Epithelial cell of proximal tubule (primary cell): ENCODE results near the gene ITPR2. TPM values are rescaled to one million over a fixed set of nuclear protein-coding genes. Genes with fewer than 3 reads are reported as not detected.
"Not testable (repeated sequence)": the region's sequence is repeated elsewhere in the genome, so short reads cannot be mapped to it uniquely, and the experiment has no call there.

Experiments
- DNase-seq: peaks from one replicate; pipeline ENCODE4 v3.0.0-alpha.2; 2011; ENCODE audit warnings: low read depth
- H3K4me3 ChIP-seq: 2 replicates; pipeline ENCODE4 v1.5.1; 2011; ENCODE audit warnings: low read depth, mild to moderate bottlenecking, low read length
- total RNA-seq: library from RNA; depleted of rRNA; stranded (reverse); fragments of >200 nt; gene quantifications from 2 replicates; pipeline ENCODE4 v1.2.3, GENCODE V29; 2015
- TF ChIP-seq, protein P1 (sequence below): conservative IDR thresholded peaks from 2 replicates; pipeline ENCODE4 v1.5.1; 2012; ENCODE audit warnings: low read depth, mild to moderate bottlenecking, low read length

ITPR2 gene
- total RNA-seq, 1 donor from 2014 or later = 13.5 TPM

DNA sequence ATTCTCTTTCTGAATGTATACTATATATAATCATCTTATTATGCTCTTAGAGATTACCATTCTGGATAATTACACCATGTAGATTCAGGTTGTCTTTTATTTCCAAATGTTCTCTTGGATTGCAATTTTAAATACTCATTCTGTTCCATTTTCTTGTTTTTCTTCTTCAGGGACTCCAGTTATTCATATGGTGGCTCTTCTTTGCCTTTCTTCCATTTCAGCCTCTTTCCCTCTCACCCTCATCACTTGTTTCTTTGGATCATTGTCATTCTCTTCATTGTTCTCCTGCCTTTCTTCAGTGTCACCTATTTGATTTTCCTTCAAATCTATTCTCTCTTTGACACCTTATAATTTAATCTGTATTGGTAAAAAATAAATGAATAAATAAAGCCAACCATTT, 182.0 kb downstream of the ITPR2 start:
- DNase-seq = no peak
- no peak overlapping the region for H3K4me3 ChIP-seq
- TF ChIP-seq, protein P1, sequence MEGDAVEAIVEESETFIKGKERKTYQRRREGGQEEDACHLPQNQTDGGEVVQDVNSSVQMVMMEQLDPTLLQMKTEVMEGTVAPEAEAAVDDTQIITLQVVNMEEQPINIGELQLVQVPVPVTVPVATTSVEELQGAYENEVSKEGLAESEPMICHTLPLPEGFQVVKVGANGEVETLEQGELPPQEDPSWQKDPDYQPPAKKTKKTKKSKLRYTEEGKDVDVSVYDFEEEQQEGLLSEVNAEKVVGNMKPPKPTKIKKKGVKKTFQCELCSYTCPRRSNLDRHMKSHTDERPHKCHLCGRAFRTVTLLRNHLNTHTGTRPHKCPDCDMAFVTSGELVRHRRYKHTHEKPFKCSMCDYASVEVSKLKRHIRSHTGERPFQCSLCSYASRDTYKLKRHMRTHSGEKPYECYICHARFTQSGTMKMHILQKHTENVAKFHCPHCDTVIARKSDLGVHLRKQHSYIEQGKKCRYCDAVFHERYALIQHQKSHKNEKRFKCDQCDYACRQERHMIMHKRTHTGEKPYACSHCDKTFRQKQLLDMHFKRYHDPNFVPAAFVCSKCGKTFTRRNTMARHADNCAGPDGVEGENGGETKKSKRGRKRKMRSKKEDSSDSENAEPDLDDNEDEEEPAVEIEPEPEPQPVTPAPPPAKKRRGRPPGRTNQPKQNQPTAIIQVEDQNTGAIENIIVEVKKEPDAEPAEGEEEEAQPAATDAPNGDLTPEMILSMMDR = no peak

DNA sequence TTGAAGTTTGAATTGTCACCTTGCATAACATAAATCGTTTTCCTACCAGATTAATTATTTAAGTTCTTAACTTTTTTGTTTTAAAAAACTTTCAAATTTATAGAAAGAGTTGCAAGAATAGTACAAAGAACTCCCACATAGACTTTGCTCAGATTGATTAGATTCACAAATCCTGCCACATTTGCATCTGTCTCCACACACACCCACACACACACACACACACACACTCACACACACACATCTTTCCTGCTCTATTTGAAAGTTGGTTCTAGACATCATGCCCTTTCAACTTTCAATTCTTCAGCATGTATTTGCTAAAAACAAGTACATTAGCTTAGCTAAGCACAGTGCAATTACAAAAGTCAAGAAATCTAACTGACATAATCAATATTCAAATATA, 184.0 kb downstream of the ITPR2 start:
- TF ChIP-seq, protein P1 = no peak
- no peak for DNase-seq
- no peak overlapping the region for H3K4me3 ChIP-seq

DNA sequence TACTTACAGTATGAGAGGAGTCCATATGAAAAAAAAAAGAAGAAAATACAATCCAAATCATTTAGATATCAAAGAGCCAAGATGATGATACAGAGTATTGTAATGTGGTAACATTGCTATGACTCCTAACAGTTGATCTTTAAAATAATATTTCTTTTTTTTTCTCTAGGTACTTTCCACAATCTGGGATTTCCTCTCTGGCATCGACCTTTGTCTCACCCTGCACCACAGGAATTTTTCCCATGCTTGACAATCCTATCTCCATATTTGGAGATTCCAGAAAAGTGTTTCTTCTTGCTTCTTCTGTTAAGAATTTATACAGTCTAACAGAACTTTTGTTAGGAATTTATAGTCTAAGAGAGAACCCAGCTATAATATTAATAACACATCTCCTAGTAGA, 184.4 kb downstream of the ITPR2 start:
- peak; percentile 84 for DNase-seq
- no peak overlapping the region for H3K4me3 ChIP-seq
- TF ChIP-seq, protein P1 = no peak

DNA sequence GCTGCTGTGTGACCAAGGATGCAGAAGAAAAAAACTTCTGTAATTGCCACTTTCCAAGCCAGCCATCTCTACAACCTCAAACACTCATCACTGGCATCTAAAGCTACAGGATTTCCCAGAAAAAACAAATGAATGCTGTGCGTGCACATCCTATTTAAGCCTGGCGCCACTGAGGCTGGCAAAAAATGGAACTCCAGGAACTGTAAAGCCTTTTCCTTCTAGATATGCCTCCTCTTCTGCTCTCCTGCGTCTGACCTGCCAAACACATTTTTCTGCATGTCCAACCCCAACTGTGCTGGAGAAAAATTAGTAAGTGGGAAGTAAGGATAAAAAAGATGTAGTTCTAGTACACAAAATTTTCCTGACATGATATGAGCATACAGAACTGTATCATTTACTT, 184.9 kb downstream of the ITPR2 start:
- no peak overlapping the region for H3K4me3 ChIP-seq
- no peak for DNase-seq
- TF ChIP-seq, protein P1 = no peak

DNA sequence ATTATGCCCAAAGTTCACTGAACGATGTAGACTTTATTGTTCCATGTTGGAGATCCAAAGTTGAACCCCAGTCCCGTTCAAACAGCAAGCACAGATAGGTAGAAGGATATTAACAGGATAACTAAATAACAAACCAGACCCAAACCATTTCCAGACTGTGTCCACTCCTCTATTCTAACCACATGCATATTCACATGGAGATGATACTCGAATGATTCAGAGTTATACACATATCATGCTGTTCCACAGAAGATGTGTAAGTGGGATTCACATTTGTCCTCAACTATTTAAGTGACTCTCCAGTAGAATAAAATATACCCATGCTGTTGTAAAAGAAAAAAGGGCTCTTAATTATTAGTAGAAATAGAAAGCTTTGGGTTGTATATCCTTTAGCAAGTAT, 185.9 kb downstream of the ITPR2 start:
- H3K4me3 ChIP-seq = no peak overlapping the region
- no peak for DNase-seq
- TF ChIP-seq, protein P1 = no peak

DNA sequence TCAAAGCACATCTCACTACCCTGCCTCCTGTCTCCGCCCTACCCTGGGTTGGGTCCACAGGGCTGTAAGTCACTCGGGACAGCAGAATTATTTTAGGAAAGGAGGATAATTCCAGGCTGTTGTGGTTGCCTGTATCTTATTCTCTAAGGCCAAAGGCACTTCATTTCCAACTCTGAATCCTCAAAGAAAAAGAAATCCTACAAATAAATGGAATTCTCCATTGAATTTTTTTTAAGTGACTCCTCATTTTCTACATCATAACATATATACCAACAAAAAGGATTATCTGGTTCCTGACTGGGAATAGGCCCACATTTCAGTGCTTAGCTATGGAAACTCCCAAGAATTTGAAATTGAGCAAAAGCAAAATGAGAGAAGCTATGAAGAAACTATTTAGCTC, 186.4 kb downstream of the ITPR2 start:
- no peak for DNase-seq
- TF ChIP-seq, protein P1 = no peak
- H3K4me3 ChIP-seq = no peak overlapping the region

DNA sequence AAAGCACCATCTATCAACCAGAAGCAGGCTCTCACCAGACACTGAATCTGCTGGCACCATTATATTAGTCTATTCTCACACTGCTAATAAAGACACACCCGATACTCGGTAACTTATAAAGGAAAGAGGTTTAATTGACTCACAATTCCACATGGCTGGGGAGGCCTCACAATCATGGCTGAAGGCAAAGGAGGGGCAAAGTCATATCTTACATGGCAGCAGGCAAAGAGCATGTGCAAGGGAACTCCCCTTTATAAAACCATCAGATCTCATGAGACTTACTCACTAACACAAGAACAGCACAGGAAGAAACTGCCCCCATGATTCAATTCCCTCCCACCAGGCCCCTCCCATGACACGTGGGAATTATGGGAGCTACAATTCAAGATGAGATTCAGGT, 188.6 kb downstream of the ITPR2 start:
- DNase-seq, H3K4me3 ChIP-seq: not testable (repeated sequence)
